Endothelial cell of umbilical vein (primary cell): ENCODE data around the gene KIF26B.

Experiments used
- EZH2 ChIP-seq: IDR thresholded peaks from 2 replicates; pipeline ENCODE4 v1.6.1; 2012; ENCODE audit warnings: borderline replicate concordance, low read depth, mild to moderate bottlenecking, moderate library complexity, low read length, inconsistent platforms; ENCODE audit not compliant: severe bottlenecking
- FOS ChIP-seq: IDR thresholded peaks from 2 replicates; pipeline ENCODE4 v1.6.1; 2011; ENCODE audit warnings: mild to moderate bottlenecking, low read length, moderate library complexity, borderline replicate concordance; ENCODE audit not compliant: insufficient read depth
- POLR2AphosphoS5 ChIP-seq: IDR thresholded peaks from 2 replicates; pipeline ENCODE4 v1.6.1; 2012; ENCODE audit warnings: low read depth, mild to moderate bottlenecking, control low read depth, low read length, moderate library complexity; ENCODE audit not compliant: insufficient read depth
- TF ChIP-seq, protein P1 (sequence below), 2 donors: IDR thresholded peaks; 1 replicate in 1 of 2; 2 replicates in 1 of 2; pipeline ENCODE4 v1.5.1; 2011; ENCODE audit warnings: low read length in 2 of 2, mild to moderate bottlenecking in 2 of 2, moderate library complexity in 2 of 2, control low read depth in 1 of 2, inconsistent platforms in 1 of 2, low read depth in 1 of 2; ENCODE audit not compliant: insufficient read depth in 1 of 2; ENCODE audit errors: extremely low read depth in 1 of 2

- TF ChIP-seq, protein P1, sequence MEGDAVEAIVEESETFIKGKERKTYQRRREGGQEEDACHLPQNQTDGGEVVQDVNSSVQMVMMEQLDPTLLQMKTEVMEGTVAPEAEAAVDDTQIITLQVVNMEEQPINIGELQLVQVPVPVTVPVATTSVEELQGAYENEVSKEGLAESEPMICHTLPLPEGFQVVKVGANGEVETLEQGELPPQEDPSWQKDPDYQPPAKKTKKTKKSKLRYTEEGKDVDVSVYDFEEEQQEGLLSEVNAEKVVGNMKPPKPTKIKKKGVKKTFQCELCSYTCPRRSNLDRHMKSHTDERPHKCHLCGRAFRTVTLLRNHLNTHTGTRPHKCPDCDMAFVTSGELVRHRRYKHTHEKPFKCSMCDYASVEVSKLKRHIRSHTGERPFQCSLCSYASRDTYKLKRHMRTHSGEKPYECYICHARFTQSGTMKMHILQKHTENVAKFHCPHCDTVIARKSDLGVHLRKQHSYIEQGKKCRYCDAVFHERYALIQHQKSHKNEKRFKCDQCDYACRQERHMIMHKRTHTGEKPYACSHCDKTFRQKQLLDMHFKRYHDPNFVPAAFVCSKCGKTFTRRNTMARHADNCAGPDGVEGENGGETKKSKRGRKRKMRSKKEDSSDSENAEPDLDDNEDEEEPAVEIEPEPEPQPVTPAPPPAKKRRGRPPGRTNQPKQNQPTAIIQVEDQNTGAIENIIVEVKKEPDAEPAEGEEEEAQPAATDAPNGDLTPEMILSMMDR (IDR thresholded peaks at IDR 0.05; ENCODE audit: extremely low read depth in 1 of 2, insufficient read depth in 1 of 2, low read depth in 1 of 2, low read length in 2 of 2): no peak
- TF ChIP-seq FOS (no peak), EZH2 (no peak), POLR2AphosphoS5 (no peak)
These were observed 299.3 kb downstream of the KIF26B start for GRCh38 chr1:245454051-245454450.
